GM12878 (cell line): ENCODE results near the gene SLFN14. TPM values are rescaled to one million over a fixed set of nuclear protein-coding genes. Genes with fewer than 3 reads are reported as not detected.

ENCODE experiments used
- ATAC-seq: fragments of 200-7000 bp; cut with Tn5 transposase; 3 replicates; pipeline ENCODE4 v1.9.1; 2020; ENCODE audit warnings: mild to moderate bottlenecking, moderate library complexity
- BruUV-seq: library from RNA; stranded (reverse); fragments of 400-500 nt; replicated peaks from 2 replicates; lab custom pipeline; 2021; lab: Mats Ljungman, UMichigan
- CTCF ChIA-PET: fragments of 300-600 bp; sonication (Branson Sonifier 250); formaldehyde crosslinking; extraction: SDS; loops from one replicate; lab custom pipeline; 2021; ENCODE audit warnings: inconsistent platforms; lab: Yijun Ruan, JAX
- POLR2A ChIA-PET: fragments of 350-600 bp; formaldehyde crosslinking; extraction: SDS; loops from one replicate; lab custom pipeline; 2021; ENCODE audit warnings: inconsistent platforms; lab: Charles Lee
- RAD21 ChIA-PET: fragments of 300-600 bp; sonication (Branson Sonifier 250); formaldehyde crosslinking; loops from one replicate; lab custom pipeline; 2023; ENCODE audit warnings: antibody characterized with exemption; ENCODE audit not compliant: unreplicated experiment; lab: Charles Lee
- SMC1A ChIA-PET: fragments of 300-600 bp; sonication (Branson Sonifier 250); formaldehyde crosslinking; loops from one replicate; lab custom pipeline; 2023; ENCODE audit not compliant: unreplicated experiment, uncharacterized antibody; lab: Charles Lee
- DNase-seq: peaks from one replicate; pipeline ENCODE4 v3.0.0-alpha.2; 2011; ENCODE audit warnings: low read depth, low spot score
- FAIRE-seq: peaks from 3 replicates; lab custom pipeline; 2011; peaks lifted over from hg19 to GRCh38; lab: Jason Lieb, UNC
- H2AFZ ChIP-seq: 2 replicates; pipeline ENCODE4 v1.6.0; 2011; ENCODE audit warnings: low read depth, low read length, control low read depth; ENCODE audit not compliant: control insufficient read depth
- H3K27ac ChIP-seq: 2 replicates; pipeline ENCODE4 v1.5.1; 2011; ENCODE audit warnings: control low read depth; ENCODE audit not compliant: control insufficient read depth, insufficient read depth
- H3K27me3 ChIP-seq, 2 experiments: replicated peaks in 1 of 2; 2 replicates each; pipeline versions ENCODE4 v1.6.0 to v1.6.1; 2011; ENCODE audit warnings: low read length in 1 of 2; ENCODE audit not compliant: control insufficient read depth in 2 of 2, insufficient read depth in 2 of 2
- H3K36me3 ChIP-seq, 2 experiments: 2 replicates each; pipeline ENCODE4 v1.5.1; 2011; ENCODE audit warnings: low read length in 1 of 2; ENCODE audit not compliant: control insufficient read depth in 2 of 2, insufficient read depth in 2 of 2
- H3K4me1 ChIP-seq: 2 replicates; pipeline ENCODE4 v1.6.1; 2011; ENCODE audit warnings: mild to moderate bottlenecking, low read length, moderate library complexity, mixed read lengths; ENCODE audit not compliant: control insufficient read depth, insufficient read depth
- H3K4me2 ChIP-seq: 2 replicates; pipeline ENCODE4 v1.6.0; 2011; ENCODE audit warnings: control low read depth; ENCODE audit not compliant: control insufficient read depth, insufficient read depth
- H3K4me3 ChIP-seq: fragments of 200-600 bp; sonication (generic); 2 replicates; pipeline ENCODE4 v1.5.1; 2016
- H3K79me2 ChIP-seq: 2 replicates; pipeline ENCODE4 v1.6.0; 2011; ENCODE audit warnings: low read length; ENCODE audit not compliant: control insufficient read depth, insufficient read depth
- H3K9ac ChIP-seq: 2 replicates; pipeline ENCODE4 v1.8.0; 2011; ENCODE audit warnings: low read length, control low read depth, mixed read lengths; ENCODE audit not compliant: control insufficient read depth, insufficient read depth
- H3K9me3 ChIP-seq: replicated peaks from 3 replicates; pipeline ENCODE4 v1.5.1; 2011; ENCODE audit warnings: mild to moderate bottlenecking, low read length; ENCODE audit not compliant: control insufficient read depth, insufficient read depth
- H4K20me1 ChIP-seq: 2 replicates; pipeline ENCODE4 v1.6.0; 2011; ENCODE audit not compliant: control insufficient read depth, insufficient read depth
- BACH1 ChIP-seq: fragments of 450-650 bp; IDR thresholded peaks from 2 replicates; pipeline ENCODE4 v1.6.1; 2017; ENCODE audit warnings: mild to moderate bottlenecking, borderline replicate concordance
- BCL11A ChIP-seq: IDR thresholded peaks from 2 replicates; pipeline ENCODE4 v1.6.1; 2011; ENCODE audit warnings: low read depth, low read length
- BRCA1 ChIP-seq: IDR thresholded peaks from 2 replicates; pipeline ENCODE4 v1.6.1; 2011; ENCODE audit warnings: low read depth, low read length, improper control_type of control experiment
- CBFB ChIP-seq: IDR thresholded peaks from 2 replicates; pipeline ENCODE4 v1.6.1; 2016; ENCODE audit warnings: antibody characterized with exemption, low read depth
- CREM ChIP-seq: IDR thresholded peaks from 2 replicates; pipeline ENCODE4 v1.6.1; 2014; ENCODE audit warnings: antibody characterized with exemption, low read depth
- ETV6 ChIP-seq, 2 experiments: fragments of 450-650 bp in 1 of 2; IDR thresholded peaks in 1 of 2; conservative IDR thresholded peaks in 1 of 2; 2 replicates each; pipeline ENCODE4 v1.6.1; 2014; ENCODE audit warnings: antibody characterized with exemption in 1 of 2, borderline replicate concordance in 1 of 2, low read depth in 1 of 2, mild to moderate bottlenecking in 1 of 2, moderate library complexity in 1 of 2
- HDGF ChIP-seq: fragments of 450-650 bp; IDR thresholded peaks from 2 replicates; pipeline ENCODE4 v1.6.1; 2016; ENCODE audit warnings: antibody characterized with exemption
- IKZF2 ChIP-seq, 2 experiments: fragments of 450-650 bp; IDR thresholded peaks; 2 replicates each; pipeline ENCODE4 v1.6.1; 2017; ENCODE audit warnings: mild to moderate bottlenecking in 2 of 2, moderate library complexity in 2 of 2
- IRF4 ChIP-seq: IDR thresholded peaks from 2 replicates; pipeline ENCODE4 v1.6.1; 2011; ENCODE audit warnings: low read depth, low read length
- JUNB ChIP-seq: IDR thresholded peaks from 2 replicates; pipeline ENCODE4 v1.6.1; 2016; ENCODE audit warnings: antibody characterized with exemption, mild to moderate bottlenecking
- LARP7 ChIP-seq: fragments of 450-650 bp; IDR thresholded peaks from 2 replicates; pipeline ENCODE4 v1.6.1; 2017; ENCODE audit warnings: mild to moderate bottlenecking
- MYC ChIP-seq: IDR thresholded peaks from 2 replicates; pipeline ENCODE4 v1.6.1; 2011; ENCODE audit warnings: mild to moderate bottlenecking, low read length, moderate library complexity, inconsistent platforms; ENCODE audit not compliant: insufficient read depth, insufficient replicate concordance, insufficient read length, severe bottlenecking
- NFIC ChIP-seq: IDR thresholded peaks from 2 replicates; pipeline ENCODE4 v1.6.1; 2012; ENCODE audit warnings: low read depth, mild to moderate bottlenecking, inconsistent platforms, low read length, moderate library complexity
- NFYA ChIP-seq: IDR thresholded peaks from 2 replicates; pipeline ENCODE4 v1.6.1; 2011; ENCODE audit warnings: low read depth, mild to moderate bottlenecking, low read length, improper control_type of control experiment, borderline replicate concordance
- NR2C1 ChIP-seq: fragments of 450-650 bp; IDR thresholded peaks from 2 replicates; pipeline ENCODE4 v1.6.1; 2017; ENCODE audit warnings: antibody characterized with exemption, mild to moderate bottlenecking, moderate library complexity
- POU2F2 ChIP-seq: IDR thresholded peaks from 3 replicates; pipeline ENCODE4 v1.6.1; 2011; ENCODE audit warnings: low read depth, mild to moderate bottlenecking, low read length, borderline replicate concordance
- RAD51 ChIP-seq: fragments of 450-650 bp; IDR thresholded peaks from 2 replicates; pipeline ENCODE4 v1.6.1; 2016; ENCODE audit warnings: moderate library complexity, mild to moderate bottlenecking, inconsistent platforms
- RUNX3 ChIP-seq: IDR thresholded peaks from 2 replicates; pipeline ENCODE4 v1.6.1; 2012; ENCODE audit warnings: low read length, inconsistent platforms
- TCF12 ChIP-seq: IDR thresholded peaks from 2 replicates; pipeline ENCODE4 v1.6.1; 2011; ENCODE audit warnings: low read depth, mild to moderate bottlenecking, low read length
- TCF3 ChIP-seq: IDR thresholded peaks from 2 replicates; pipeline ENCODE4 v1.6.1; 2012; ENCODE audit warnings: low read depth, mild to moderate bottlenecking, low read length, borderline replicate concordance; ENCODE audit not compliant: insufficient read depth
- ZNF207 ChIP-seq: fragments of 450-650 bp; IDR thresholded peaks from 2 replicates; pipeline ENCODE4 v1.6.1; 2014; ENCODE audit warnings: antibody characterized with exemption, mild to moderate bottlenecking, borderline replicate concordance
- WGBS: methylation state at CpG from one replicate; pipeline ENCODE4 v1.1.6; 2016; ENCODE audit warnings: low lambda C conversion rate; ENCODE audit not compliant: insufficient replicate concordance, insufficient coverage; ENCODE audit errors: missing lambda C conversion rate; 5-methylcytosine and 5-hydroxymethylcytosine counted together
- in situ Hi-C: fragments of 300-500 bp; cut with MboI; formaldehyde crosslinking; loops from 9 replicates; pipeline ENCODE4 v1.14.3; 2018; ENCODE audit warnings: mixed read lengths
- intact Hi-C: fragments of 100-400 bp; cut with micrococcal nuclease; formaldehyde crosslinking; loops from one replicate; pipeline ENCODE4 v1.14.2; 2022; ENCODE audit not compliant: unreplicated experiment
- polyA plus RNA-seq, 11 experiments: library from polyadenylated mRNA; depleted of rRNA in 4 of 11; unstranded in 6 of 11; stranded (reverse) in 5 of 11; fragments of >200 nt; fragmentation: Nextera tagmentation in 4 of 11; fragmentation: Illumina TruSeq in 1 of 11; extraction: Ambion mirVana in 4 of 11; extraction: Trizol in 1 of 11; gene quantifications; 1 replicate in 1 of 11; 2 replicates in 10 of 11; pipeline versions ENCODE4 v1.2.1 to v1.2.3, GENCODE V29; 2011 to 2016; ENCODE audit warnings: inconsistent platforms in 2 of 11, missing spikeins in 2 of 11, low read depth in 1 of 11
- total RNA-seq, 4 experiments: library from RNA; depleted of rRNA in 3 of 4; stranded (reverse); fragments of >200 nt in 3 of 4; fragmentation: Illumina TruSeq in 1 of 4; extraction: Trizol in 1 of 4; gene quantifications; 2 replicates each; pipeline versions ENCODE4 v1.2.1 to v1.2.3, GENCODE V29; 2013 to 2021
- TF ChIP-seq, protein P1 (sequence below): fragments of 450-650 bp; IDR thresholded peaks from 2 replicates; pipeline ENCODE4 v1.6.1; 2017; ENCODE audit warnings: mild to moderate bottlenecking, moderate library complexity

SLFN14 gene
- total and polyA plus RNA-seq, 10 of the 15 experiments (the other 5 are each of a cell fraction or from before 2014, with no cell fraction given) = 0.06 to 0.11 (median 0.06) TPM; not detected in 7

DNA sequence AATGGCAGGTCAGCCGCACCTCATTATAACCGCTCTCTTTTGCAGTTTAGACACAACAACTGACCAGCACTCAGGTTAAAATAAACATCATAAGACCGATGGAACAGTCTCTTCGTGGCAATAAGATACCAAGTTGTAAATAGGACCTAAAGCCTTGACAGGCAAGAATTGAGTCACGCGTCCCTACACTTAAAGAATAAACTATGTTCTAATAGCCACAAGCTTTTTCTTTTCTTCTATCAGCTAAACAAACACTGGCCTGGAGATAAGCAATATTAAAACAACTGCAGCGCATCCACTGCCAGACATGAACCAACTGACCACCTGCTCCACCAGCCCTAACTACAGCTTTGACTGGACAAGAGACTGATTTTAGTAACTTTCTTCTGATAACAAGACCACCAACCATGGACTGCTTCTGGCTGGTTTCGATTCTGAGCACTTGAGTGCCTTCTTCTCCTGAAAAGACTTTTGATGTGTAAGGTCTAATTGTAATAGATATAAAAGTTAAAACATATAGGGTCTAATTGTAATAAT is 40.6 kb downstream of the SLFN14 start:
- POLR2A ChIA-PET = no interaction called here
- in situ Hi-C loops = no loop called here
- H3K4me1 ChIP-seq = 0 out of 2 replicates have a peak, but pooled peaks cover 3% of the 10 kb centered on the region
- TF ChIP-seq NFIC (peak; percentile 57; the same call in 1 of the 2 replicates), POU2F2 (no peak), IRF4 (peak; percentile 82; the same call in 1 of the 2 replicates), BCL11A (peak; percentile 83), BRCA1 (no peak), MYC (no peak), ETV6 (conservative IDR thresholded peaks at IDR 0.05 in 1 of 2, IDR thresholded peaks at IDR 0.05 in 1 of 2; ENCODE audit: borderline replicate concordance in 1 of 2, low read depth in 1 of 2) (no peak), JUNB (peak; percentile 87), CBFB (no peak), CREM (peak; percentile 28; the same call in 1 of the 2 replicates), TCF12 (peak; percentile 83), LARP7 (no peak), HDGF (no peak), RUNX3 (peak; percentile 81), IKZF2 (IDR thresholded peaks at IDR 0.05) (no peak), ZNF207 (no peak), TCF3 (0 out of 2 replicates have a peak, but pooled peaks have one; percentile 22), RAD51 (no peak), NFYA (no peak), BACH1 (no peak), NR2C1 (no peak)
- TF ChIP-seq, protein P1, sequence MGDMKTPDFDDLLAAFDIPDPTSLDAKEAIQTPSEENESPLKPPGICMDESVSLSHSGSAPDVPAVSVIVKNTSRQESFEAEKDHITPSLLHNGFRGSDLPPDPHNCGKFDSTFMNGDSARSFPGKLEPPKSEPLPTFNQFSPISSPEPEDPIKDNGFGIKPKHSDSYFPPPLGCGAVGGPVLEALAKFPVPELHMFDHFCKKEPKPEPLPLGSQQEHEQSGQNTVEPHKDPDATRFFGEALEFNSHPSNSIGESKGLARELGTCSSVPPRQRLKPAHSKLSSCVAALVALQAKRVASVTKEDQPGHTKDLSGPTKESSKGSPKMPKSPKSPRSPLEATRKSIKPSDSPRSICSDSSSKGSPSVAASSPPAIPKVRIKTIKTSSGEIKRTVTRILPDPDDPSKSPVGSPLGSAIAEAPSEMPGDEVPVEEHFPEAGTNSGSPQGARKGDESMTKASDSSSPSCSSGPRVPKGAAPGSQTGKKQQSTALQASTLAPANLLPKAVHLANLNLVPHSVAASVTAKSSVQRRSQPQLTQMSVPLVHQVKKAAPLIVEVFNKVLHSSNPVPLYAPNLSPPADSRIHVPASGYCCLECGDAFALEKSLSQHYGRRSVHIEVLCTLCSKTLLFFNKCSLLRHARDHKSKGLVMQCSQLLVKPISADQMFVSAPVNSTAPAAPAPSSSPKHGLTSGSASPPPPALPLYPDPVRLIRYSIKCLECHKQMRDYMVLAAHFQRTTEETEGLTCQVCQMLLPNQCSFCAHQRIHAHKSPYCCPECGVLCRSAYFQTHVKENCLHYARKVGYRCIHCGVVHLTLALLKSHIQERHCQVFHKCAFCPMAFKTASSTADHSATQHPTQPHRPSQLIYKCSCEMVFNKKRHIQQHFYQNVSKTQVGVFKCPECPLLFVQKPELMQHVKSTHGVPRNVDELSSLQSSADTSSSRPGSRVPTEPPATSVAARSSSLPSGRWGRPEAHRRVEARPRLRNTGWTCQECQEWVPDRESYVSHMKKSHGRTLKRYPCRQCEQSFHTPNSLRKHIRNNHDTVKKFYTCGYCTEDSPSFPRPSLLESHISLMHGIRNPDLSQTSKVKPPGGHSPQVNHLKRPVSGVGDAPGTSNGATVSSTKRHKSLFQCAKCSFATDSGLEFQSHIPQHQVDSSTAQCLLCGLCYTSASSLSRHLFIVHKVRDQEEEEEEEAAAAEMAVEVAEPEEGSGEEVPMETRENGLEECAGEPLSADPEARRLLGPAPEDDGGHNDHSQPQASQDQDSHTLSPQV = no peak

More for the DNA sequence above, 40.6 kb downstream of the SLFN14 start:
- H3K27me3 ChIP-seq = no peaks in the 10 kb centered on the region
- 53% methylated on average over 8 of the region's 8 CpGs for WGBS
- H4K20me1 ChIP-seq = no peaks in the 10 kb centered on the region; the same call in 1 of the 2 replicates
- no peak overlapping the region for H2AFZ ChIP-seq
- no peaks in the 10 kb centered on the region; the same call in 2 of the 3 replicates for H3K9me3 ChIP-seq
- H3K4me3 ChIP-seq = no peak overlapping the region
- peaks cover 2 to 10% of the 10 kb centered on the region in 2 experiments; a peak in 3 of 4 replicates for H3K36me3 ChIP-seq
- FAIRE-seq (no peak), ATAC-seq (peak; percentile 61), DNase-seq (no peak)
- no TSS peak for BruUV-seq
- ChIA-PET RAD21 (no interaction called here), CTCF (interaction anchor here (0.9 to 1.5 kb wide), 2 partner anchors 10 to 14 kb away, joined by 3 read pairs; no protein-coding TSS in a partner anchor), SMC1A (interaction anchor here (1.0 to 1.4 kb wide), 4 partner anchors 14 to 21 kb away, joined by 3 read pairs; no protein-coding TSS in a partner anchor)
- no peak overlapping the region for H3K4me2 ChIP-seq
- H3K27ac ChIP-seq = no peak overlapping the region
- intact Hi-C loops = no loop called here
- H3K79me2 ChIP-seq = peaks cover 41% of the 10 kb centered on the region
- H3K9ac ChIP-seq = no peak overlapping the region
